NT2/D1 (cell line): Measurements from ENCODE around the gene CEP95.

Experiments
- YY1 ChIP-seq: IDR thresholded peaks from 2 replicates; pipeline ENCODE4 v1.6.1; 2011; ENCODE audit not compliant: insufficient read length, insufficient read depth
- ZNF274 ChIP-seq: IDR thresholded peaks from 2 replicates; pipeline ENCODE4 v1.6.1; 2011; ENCODE audit warnings: mild to moderate bottlenecking, low read depth, low read length

DNA sequence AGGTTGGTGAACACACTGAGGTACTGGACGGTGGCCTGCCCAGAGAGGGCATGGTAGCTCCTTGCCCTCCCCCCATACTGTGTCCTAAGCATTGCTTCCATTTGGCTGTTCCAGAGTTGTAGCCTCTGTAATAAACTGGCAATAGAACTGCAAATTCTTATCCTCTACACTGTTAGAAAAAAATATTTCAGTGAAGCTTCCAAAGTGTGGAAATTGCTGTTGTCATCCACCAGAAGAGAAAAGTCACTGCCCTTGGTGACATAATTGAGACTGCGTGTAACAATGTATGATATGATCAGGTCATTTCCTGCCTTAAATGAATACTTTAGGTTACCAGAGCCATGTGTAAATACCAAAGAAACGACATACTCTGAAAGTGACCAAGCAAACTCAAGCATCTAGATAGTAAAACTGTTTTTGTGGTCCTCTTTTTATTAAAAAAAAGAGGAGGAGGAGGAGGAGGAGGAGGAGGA is 65.9 kb downstream of the CEP95 start:
- TF ChIP-seq ZNF274 = no peak
- no peak for TF ChIP-seq YY1
